KG1 (cell line): ENCODE data around the gene SLC39A5.
"Not testable (repeated sequence)": the region's sequence is repeated elsewhere in the genome, so short reads cannot be mapped to it uniquely, and the experiment has no call there.

ENCODE experiments used
- DNase-seq: peaks from one replicate; lab custom pipeline; 2025; lab: John Stamatoyannopoulos, UW

SLC39A5 gene

DNA sequence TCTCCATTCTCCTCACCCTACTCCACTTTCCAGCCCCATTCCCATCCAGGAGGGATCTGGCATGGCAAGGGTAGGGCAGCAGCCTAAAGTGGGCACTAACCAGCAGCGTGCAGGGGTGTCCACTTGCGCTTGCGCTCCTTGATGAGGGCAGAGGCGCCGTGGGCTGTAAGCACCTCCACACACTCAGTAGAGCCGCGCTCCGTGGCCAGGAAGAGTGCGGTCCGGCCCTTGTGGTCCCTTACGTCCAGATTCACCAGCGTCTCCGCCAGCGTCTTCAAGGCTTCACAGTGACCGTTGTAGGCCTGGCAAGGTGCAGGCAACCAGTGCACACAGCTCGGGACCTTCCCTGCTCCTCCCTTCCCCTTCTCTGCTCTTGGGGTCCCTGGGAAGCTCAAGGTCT, 18.1 kb downstream of the SLC39A5 start:
- no peak for DNase-seq

GRCh38 chr12:56248711-56249110, 18.9 kb downstream of the SLC39A5 start:
- no peak for DNase-seq

DNA sequence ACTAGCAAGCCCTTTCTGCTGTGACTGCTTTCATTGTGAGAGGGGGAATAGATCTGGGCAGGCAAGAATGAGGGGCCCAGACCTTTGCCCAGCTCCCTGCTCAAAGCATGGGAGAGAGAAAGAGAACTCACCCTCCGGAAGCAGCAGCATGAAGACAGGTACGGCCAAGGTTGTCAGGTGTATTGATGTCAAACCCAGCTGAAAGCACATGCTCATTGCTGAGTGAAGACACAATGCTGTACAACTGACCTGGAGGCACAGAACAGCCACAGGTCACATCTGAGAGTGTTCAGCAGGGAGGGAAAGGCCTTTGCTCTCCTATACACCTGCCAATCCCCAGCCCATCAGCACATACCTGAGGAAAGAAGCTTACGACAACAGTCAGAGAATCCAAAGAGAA, 22.8 kb downstream of the SLC39A5 start:
- no peak for DNase-seq

- no peak for DNase-seq
Measured at GRCh38 chr12:56253091-56253490, 23.2 kb downstream of the SLC39A5 start.

DNA sequence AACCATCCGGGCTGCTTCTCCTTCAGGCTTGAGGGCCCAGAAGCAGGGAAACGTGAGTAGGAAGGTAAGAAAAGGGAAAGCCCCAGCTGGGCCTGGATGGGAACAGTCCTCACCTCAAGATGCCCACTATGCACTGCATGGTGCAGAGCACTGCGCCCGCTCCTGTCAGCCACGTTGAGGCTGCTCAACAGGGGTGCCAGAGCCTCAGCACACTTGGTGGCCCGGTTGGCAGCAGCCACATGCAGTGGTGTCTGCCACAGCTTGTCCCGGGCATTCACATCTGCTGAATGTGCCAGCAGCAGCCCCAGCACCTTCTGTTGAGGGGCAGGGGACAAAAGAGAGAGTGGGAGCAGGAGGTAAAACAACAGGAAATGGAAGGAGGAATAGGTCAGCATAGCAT, 25.8 kb downstream of the SLC39A5 start:
- DNase-seq, result no peak

- DNase-seq, result no peak
Measured at GRCh38 chr12:56256326-56256960, 26.6 kb downstream of the SLC39A5 start.

GRCh38 chr12:56257071-56257470, 27.2 kb downstream of the SLC39A5 start:
- DNase-seq, result no peak

GRCh38 chr12:56257491-56258067, 27.7 kb downstream of the SLC39A5 start:
- DNase-seq, result no peak

GRCh38 chr12:56258068-56258819, 28.4 kb downstream of the SLC39A5 start, which contains the start of gene ANKRD52:
ANKRD52 (minus strand) TSS chr12:56258384; CDS start chr12:56258269, 115 bp downstream.
- DNase-seq, result peak; percentile 53

DNA sequence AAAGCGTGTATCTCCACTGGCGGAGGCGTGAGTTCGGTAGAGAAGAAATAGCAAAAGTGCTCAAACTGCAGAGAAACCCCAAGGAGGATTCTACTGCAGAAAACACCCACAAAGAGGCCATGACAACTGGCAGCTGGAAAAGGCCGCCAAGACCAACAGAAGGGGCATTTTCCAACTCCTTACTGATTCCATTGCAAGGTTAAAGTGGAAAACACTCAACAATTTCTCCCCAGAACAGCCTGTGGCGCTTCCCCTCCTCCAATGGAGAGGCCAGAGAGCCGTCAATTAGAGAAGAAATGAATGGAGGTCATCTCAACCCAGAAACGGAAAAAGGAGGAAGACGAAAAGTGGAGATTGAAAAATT, 29.0 kb downstream of the SLC39A5 start:
- no peak for DNase-seq

DNA sequence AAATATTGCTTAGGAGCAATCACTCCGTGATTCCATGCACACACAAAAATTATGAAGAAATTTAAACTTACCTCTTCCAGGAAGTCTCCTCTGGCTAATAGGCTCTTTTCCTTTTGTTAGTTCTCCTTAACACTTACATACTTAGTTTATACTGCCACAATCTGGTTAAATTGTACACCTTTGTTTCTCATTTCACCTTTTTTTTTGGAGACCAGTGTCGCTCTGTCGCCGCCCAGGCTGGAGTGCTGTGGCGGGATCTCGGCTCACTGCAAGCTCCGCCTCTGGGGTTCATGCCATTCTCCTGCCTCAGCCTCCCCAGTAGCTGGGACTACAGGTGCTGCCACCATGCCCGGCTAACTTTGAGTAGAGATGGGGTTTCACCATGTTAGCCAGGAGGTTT, 30.5 kb downstream of the SLC39A5 start:
- no peak for DNase-seq

- DNase-seq, result no peak
Measured at GRCh38 chr12:56260921-56261320, 31.1 kb downstream of the SLC39A5 start.

DNA sequence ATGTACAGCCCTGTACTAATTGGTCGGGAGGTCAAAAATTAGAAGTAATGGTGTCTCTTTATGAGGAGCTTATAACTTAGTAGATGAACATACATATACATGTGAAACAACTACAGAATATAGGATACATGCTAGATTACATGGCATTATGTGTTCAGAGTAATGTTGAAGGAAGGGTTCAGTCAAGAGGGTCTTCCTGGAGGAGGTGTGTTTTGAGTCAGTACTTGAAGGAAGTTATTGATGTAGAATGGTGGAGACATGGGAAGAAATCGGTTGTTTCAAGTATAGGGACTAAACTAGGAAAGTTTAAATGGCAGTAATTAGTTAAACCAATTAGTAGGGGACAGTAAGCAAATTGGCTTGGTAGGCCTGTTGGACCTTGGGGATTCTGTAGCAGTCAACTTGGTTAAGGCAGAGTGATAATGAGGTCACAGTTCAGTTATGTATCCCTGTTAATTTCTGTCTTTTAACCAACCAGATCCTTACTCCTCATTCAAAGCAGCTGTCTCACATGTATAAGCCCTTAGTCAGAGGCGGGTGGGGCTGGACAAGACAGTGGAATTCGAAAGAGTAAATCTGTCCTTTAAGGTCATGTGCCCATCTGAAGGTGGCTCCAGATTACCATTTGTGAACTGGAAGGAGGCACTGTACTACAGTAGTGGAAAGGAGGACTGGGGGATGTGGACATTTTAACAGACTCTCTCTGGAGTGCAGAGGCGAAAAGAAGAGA, 31.8 kb downstream of the SLC39A5 start:
- DNase-seq, result no peak

- DNase-seq, result not testable (repeated sequence)
Measured at GRCh38 chr12:56262955-56263354, 33.1 kb downstream of the SLC39A5 start.

GRCh38 chr12:56266068-56266692, 36.3 kb downstream of the SLC39A5 start:
- DNase-seq, result not testable (repeated sequence)

DNA sequence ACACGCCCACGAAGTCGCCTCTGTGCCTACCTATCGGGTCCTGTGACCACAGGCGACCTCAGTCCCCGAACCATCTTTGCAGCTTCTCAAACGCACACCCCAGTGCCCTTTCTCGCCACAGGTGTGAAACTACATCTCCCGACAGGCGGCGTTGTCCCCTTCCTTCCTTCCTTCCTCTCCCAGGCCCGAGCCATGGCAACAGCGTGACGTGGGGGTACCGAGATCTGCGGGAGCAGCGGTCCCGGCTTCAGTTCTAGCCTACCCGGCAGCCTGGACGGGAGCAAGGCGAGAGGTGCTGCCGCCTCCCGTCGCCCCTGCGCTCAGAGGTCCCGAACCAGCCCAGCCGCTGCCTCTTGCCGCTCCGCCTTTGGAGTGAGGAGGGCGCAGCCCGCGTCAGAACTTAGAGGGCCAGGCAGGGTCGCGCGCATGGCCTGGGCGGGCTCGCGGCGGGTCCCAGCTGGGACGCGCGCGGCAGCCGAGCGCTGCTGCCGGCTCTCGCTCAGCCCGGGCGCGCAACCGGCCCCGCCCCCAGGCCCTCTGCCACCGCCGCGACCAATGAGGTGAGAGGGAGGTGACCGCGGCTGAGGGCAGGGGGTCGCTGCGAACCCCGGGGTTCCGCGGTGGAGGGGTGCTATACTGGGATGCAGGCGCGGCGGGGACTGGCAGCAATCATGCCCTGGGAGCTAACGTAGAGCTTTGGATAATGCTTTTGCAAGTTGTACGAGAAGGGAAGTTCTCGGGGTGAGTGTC, 37.0 kb downstream of the SLC39A5 start, which contains the start of gene COQ10A:
Gene COQ10A, plus strand, starts transcription at position 250 of the 750 bp plus-strand sequence. Its CDS starts 177 bp downstream, at position 427.
- peak; percentile 41 for DNase-seq

DNA sequence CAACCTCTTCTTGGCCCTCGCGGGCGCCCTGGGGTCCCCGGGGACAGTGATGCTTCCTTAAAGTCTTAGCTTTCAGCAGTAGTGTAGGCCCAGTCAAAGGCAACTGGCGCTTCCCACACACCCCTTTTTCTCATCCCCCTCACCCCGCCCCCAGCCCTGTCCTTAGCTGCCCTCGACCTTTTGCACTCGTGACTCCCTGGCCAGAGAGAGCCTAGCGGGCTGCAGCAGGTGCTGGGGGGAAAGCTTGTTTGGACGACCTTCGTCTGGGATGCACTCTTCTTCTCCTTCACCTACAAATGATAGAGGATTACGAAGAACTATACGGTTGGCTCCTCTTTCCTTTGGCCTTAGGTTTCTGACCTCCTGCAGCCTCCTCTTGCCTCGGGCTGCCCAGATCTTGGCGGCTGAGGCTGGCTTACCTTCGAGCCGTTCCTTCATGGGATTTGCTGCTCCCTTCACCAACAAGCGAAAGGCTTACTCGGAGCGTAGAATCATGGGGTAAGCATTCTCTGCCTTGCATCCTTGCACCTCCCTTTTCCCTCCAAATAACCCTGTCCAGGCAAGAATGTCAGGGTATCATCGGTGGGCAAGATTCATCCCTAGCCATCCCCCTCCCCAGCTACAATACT, 37.7 kb downstream of the SLC39A5 start:
- no peak for DNase-seq

DNA sequence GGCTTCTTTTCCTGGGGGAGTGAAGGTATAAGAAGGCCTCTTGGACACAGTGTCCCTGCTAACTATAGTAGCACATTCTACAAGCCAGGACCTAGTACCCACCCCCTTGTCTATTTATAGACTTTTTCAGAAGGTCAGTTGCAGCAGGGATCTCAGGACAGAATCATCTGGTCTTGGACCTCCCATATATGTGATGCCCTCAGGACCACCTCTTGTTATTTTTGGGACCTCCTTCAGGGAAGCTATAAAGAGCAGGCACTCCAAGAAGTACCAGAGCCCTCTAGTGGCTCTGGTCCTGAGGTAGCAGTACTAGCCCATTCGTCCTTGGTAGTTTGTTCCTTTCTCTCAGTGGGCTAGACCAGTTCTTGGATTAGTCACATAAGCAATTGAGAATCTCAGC, 41.2 kb downstream of the SLC39A5 start:
- DNase-seq, result no peak

- DNase-seq, result not testable (repeated sequence)
Measured at GRCh38 chr12:56272468-56272867, 42.6 kb downstream of the SLC39A5 start.

- no peak for DNase-seq
Measured at GRCh38 chr12:56274299-56274698, 44.4 kb downstream of the SLC39A5 start.

DNA sequence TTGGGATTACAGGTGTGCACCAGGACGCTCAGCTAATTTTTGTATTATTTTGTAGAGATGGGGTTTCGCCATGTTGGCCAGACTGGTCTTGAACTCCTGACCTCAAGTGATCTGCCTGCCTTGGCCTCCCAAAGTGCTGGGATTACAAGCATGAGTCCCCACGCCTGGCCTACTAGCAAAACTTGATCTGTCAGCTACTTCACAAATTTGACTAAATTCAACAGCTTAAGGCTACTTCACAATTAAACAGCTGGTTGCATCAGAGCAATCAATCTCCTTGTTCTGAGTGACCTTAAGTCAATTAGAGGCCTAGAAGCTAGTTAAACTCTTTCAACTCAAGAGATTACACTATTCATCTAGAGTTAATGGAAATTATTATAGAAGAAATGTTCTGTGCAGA, 49.1 kb downstream of the SLC39A5 start:
- DNase-seq, result no peak
